NOMO-1 (cell line): ENCODE results near the gene NCS1.

Experiments used
- DNase-seq, 2 experiments: peaks; one replicate each; lab custom pipeline; 2025; ENCODE audit not compliant: unreplicated experiment in 2 of 2; lab: John Stamatoyannopoulos, UW

NCS1 gene

GRCh38 chr9:130193103-130193502 is 20.9 kb downstream of the NCS1 start:
- no peak for DNase-seq

- DNase-seq: no peak
Measured at GRCh38 chr9:130193531-130194377, 21.6 kb downstream of the NCS1 start.

- no peak for DNase-seq
Measured at GRCh38 chr9:130194378-130194932, 22.3 kb downstream of the NCS1 start.

DNA sequence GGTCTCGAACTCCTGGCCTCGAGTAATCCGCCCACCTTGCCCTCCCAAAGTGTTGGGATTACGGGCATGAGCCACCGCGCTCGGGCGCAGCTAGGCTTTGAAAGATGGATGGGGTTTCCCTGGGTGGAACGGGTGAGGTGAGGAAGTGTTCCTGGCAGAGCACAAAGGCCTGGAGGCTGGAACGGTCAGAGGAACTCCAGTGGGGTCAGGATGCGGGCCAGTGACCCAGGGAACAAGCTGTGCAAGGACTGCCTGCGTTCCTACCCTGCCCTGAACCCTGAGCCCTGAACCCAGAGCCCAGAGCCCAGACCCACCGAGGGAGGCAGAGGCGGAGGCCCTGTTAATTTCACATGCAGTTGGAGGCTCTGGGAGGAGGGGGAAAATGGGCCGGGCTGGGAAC is 23.4 kb downstream of the NCS1 start:
- no peak for DNase-seq

DNA sequence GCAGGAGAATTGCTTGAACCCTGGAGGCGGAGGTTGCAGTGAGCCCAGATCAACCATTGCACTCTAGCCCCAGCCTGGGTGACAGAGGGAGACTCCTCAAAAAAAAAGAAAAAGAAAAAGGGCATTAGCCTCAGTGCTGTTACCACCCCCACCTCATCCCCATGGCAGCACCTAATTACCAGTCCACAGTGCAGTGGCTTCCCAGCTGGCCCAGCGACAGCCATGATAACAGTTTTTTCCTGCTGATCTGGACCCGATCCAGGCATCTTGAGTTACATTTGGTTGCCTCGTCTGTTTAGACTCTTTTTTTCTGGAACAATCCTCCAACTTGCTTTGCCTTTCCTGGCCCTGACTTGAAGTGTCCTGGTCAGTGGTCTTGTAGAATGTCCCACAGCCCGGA is 24.4 kb downstream of the NCS1 start:
- DNase-seq: no peak

DNA sequence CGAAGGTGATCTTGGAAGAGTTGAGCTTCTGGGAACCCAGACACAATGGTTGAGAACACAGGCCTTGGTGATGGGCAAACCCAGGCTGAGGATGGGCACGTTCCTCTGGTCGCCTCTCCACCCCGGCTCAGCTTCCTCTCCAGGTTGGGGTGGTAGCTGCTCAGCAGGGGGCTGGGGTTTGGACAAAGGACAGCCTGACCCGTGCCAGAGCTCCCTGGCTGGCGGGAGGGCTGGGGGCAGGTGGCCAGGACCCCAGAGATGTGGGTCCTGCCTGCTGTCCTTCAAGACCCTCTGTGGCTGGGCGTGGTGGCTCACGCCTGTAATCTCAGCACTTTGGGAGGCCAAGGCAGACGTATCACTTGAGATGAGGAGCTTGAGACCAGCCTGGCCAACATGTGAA is 25.2 kb downstream of the NCS1 start:
- DNase-seq: no peak

DNA sequence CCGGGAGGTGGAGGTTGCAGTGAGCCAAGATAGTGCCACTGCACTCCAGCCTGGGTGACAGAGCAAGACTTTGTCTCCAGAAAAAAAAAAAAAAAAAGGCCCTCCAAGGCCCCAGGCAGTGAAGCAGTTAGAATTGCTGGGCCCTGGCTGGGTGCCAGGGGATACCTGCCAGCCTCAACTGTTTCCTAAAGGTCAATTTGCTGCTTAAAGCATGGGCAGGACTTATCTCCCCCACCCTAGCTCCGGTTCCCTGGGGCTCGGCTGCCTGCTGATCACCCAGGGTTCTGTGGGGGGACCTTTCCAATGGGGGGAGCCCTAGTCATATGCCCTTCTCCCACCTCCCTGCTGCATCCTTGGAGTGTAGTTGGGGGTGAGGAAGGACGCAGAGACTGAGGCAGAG is 25.7 kb downstream of the NCS1 start:
- no peak for DNase-seq

- no peak for DNase-seq
Measured at GRCh38 chr9:130198501-130199179, 26.4 kb downstream of the NCS1 start.

DNA sequence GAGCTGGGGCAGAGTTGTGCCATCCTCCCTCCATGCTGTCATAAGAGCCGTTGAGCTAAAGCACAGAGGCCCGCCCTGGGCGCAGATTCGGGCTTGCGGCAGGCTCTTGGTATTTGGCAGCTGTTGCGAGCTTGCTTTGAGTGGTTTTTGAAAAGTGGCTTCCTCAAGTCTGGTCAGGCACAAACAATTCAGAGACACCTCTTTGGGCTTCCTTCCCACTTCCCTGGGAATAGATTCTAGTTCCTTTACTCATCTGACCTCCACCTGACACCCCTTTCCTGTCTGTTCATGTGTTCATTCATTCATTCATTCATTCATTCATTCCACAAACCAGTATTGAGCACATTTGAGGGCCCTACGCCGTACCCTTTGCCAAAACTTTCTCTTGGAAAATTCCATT is 27.4 kb downstream of the NCS1 start:
- DNase-seq: no peak

GRCh38 chr9:130200038-130200849 is 28.0 kb downstream of the NCS1 start:
- no peak for DNase-seq

DNA sequence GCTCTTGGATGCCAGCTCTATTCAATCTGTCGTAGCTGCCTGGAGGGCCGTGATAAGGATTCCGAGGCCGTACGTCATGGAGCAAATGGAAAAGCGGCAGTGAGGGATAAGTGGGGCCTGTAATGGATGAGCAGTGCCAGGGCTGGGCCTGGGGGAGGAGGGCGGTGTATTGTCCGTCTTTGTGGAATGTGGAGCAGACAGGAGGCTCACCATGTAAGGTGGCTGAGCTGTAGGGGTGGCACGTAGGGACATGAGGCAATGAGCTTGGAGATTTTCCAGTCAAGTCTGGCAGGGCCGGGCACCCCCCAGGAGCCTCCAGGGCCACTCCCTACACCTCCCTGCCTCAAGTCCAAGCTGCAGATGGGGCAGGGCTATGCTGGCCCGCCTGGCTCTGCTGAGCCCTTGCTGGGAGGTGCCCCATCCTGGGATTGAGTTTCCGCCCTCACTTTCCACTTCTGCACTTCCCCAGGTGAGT is 29.2 kb downstream of the NCS1 start:
- no peak for DNase-seq

DNA sequence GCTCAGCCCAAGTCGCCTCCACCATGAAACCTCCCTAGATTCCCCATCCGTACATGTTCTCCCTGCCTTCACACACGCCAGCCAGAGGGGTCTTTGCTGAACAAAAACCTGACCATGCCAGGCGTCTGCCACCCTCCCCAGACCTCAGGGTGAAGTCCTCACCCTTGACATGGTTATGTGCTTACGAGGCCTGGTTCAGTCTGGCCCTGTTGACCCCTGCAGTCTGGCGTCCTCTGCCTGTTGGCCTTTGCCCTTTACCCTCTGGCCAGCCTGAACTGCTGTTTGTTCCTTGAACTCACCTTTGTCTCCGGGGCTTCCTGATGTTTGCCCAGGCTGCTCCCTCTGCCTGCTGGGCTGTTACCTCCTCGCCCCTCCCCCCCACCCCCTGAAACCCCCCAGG is 29.8 kb downstream of the NCS1 start:
- no peak for DNase-seq

GRCh38 chr9:130204341-130204740 is 32.1 kb downstream of the NCS1 start:
- DNase-seq: no peak

DNA sequence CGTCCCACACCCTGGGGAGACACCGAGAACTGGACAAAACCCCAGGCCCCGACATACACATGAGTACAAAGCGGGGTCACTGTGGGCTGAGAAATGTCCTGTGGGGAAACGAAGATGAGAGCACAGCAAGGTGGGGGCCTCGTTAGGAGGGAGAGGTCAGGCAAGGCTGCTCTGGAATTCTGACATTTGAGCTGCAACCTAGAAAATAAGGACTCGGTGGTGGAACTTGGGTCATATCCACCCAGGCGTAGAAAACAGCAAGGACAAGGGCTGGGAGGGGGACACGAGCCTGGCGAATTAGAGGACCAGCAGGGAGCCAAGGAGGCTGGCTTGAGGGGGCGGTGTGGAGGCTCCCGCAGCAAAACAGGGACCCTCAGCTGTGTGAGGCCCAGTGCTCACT is 32.8 kb downstream of the NCS1 start:
- DNase-seq: no peak

DNA sequence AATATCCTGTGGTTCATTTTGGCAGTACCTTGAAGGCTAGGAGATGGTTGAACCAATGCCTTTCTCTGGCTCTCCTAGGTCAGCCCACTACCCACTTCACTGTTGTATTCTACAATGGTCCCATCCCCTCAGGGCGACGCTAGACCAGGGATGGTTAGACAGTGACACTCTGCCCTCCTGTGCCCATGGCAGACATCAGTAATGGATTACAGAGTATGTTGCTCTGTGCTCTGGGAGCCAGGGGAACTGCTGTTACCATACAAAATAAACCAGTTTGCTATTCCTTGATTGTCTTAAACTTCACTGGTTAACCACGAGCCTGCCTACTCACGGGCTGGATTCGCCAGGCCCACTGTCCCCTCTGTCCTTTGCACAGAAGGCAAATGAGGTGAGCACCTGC is 33.7 kb downstream of the NCS1 start:
- DNase-seq: no peak

- DNase-seq: no peak
Measured at GRCh38 chr9:130206579-130206978, 34.4 kb downstream of the NCS1 start.

GRCh38 chr9:130207241-130207992 is 35.2 kb downstream of the NCS1 start:
- DNase-seq: no peak

- no peak for DNase-seq
Measured at GRCh38 chr9:130208600-130209347, 36.6 kb downstream of the NCS1 start.

GRCh38 chr9:130209422-130209821 is 37.2 kb downstream of the NCS1 start:
- no peak for DNase-seq
